ENCODE data around the gene VIL1.

The VIL1 gene

GRCh38 chr2:218428846-218429558 is 10.1 kb downstream of the VIL1 start:
- DNase-seq (ENCODE audit: low read depth, low spot score): no peak
- no peak overlapping the region for H3K27ac ChIP-seq (ENCODE audit: low read length)
- no peaks in the 10 kb centered on the region for H3K9me3 ChIP-seq (ENCODE audit: control insufficient read depth, insufficient read depth, low read length)
- H3K4me3 ChIP-seq (ENCODE audit: low read length): no peak overlapping the region
- no peaks in the 10 kb centered on the region for H3K27me3 ChIP-seq (ENCODE audit: control insufficient read depth, insufficient read depth, low read length)
- peaks cover 2% of the 10 kb centered on the region; the same call in 1 of the 2 replicates for H3K4me1 ChIP-seq (ENCODE audit: control insufficient read depth, insufficient read depth, low read length)
- no CpG with 5 or more reads among the region's 24 CpGs for WGBS (ENCODE audit: insufficient coverage, insufficient read length)
- no peaks in the 10 kb centered on the region for H3K36me3 ChIP-seq (ENCODE audit: control insufficient read depth, insufficient read depth, low read length)

GRCh38 chr2:218429911-218430692 is 11.2 kb downstream of the VIL1 start:
- H3K9me3 ChIP-seq (ENCODE audit: control insufficient read depth, insufficient read depth, low read length): no peaks in the 10 kb centered on the region
- WGBS (ENCODE audit: insufficient coverage, insufficient read length): 100% methylated on average over 2 of the region's 9 CpGs
- H3K4me3 ChIP-seq (ENCODE audit: low read length): no peak overlapping the region
- DNase-seq (ENCODE audit: low read depth, low spot score): no peak
- peaks cover 2% of the 10 kb centered on the region; the same call in 1 of the 2 replicates for H3K4me1 ChIP-seq (ENCODE audit: control insufficient read depth, insufficient read depth, low read length)
- H3K27ac ChIP-seq (ENCODE audit: low read length): no peak overlapping the region
- no peaks in the 10 kb centered on the region for H3K27me3 ChIP-seq (ENCODE audit: control insufficient read depth, insufficient read depth, low read length)
- H3K36me3 ChIP-seq (ENCODE audit: control insufficient read depth, insufficient read depth, low read length): no peaks in the 10 kb centered on the region

GRCh38 chr2:218430721-218431120 is 11.8 kb downstream of the VIL1 start:
- Histone ChIP-seq H3K27me3 (ENCODE audit: control insufficient read depth, insufficient read depth, low read length) (no peaks in the 10 kb centered on the region), H3K4me1 (ENCODE audit: control insufficient read depth, insufficient read depth, low read length) (peaks cover 2% of the 10 kb centered on the region; the same call in 1 of the 2 replicates), H3K4me3 (ENCODE audit: low read length) (no peak overlapping the region), H3K27ac (ENCODE audit: low read length) (no peak overlapping the region), H3K9me3 (ENCODE audit: control insufficient read depth, insufficient read depth, low read length) (no peaks in the 10 kb centered on the region), H3K36me3 (ENCODE audit: control insufficient read depth, insufficient read depth, low read length) (no peaks in the 10 kb centered on the region)
- WGBS (ENCODE audit: insufficient coverage, insufficient read length): no CpG with 5 or more reads among the region's 11 CpGs
- DNase-seq (ENCODE audit: low read depth, low spot score): no peak

GRCh38 chr2:218431878-218432277 is 13.0 kb downstream of the VIL1 start:
- H3K4me1 ChIP-seq (ENCODE audit: control insufficient read depth, insufficient read depth, low read length): peaks cover 2% of the 10 kb centered on the region; the same call in 1 of the 2 replicates
- no peaks in the 10 kb centered on the region for H3K36me3 ChIP-seq (ENCODE audit: control insufficient read depth, insufficient read depth, low read length)
- H3K4me3 ChIP-seq (ENCODE audit: low read length): no peak overlapping the region
- no peaks in the 10 kb centered on the region for H3K9me3 ChIP-seq (ENCODE audit: control insufficient read depth, insufficient read depth, low read length)
- WGBS (ENCODE audit: insufficient coverage, insufficient read length): no CpG with 5 or more reads among the region's 10 CpGs
- no peak for DNase-seq (ENCODE audit: low read depth, low spot score)
- H3K27ac ChIP-seq (ENCODE audit: low read length): no peak overlapping the region
- H3K27me3 ChIP-seq (ENCODE audit: control insufficient read depth, insufficient read depth, low read length): no peaks in the 10 kb centered on the region

- DNase-seq (ENCODE audit: low read depth, low spot score): no peak
- no peaks in the 10 kb centered on the region for H3K9me3 ChIP-seq (ENCODE audit: control insufficient read depth, insufficient read depth, low read length)
- H3K36me3 ChIP-seq (ENCODE audit: control insufficient read depth, insufficient read depth, low read length): no peaks in the 10 kb centered on the region
- no peak overlapping the region for H3K27ac ChIP-seq (ENCODE audit: low read length)
- H3K4me1 ChIP-seq (ENCODE audit: control insufficient read depth, insufficient read depth, low read length): peaks cover 2% of the 10 kb centered on the region; the same call in 1 of the 2 replicates
- H3K27me3 ChIP-seq (ENCODE audit: control insufficient read depth, insufficient read depth, low read length): no peaks in the 10 kb centered on the region
- WGBS (ENCODE audit: insufficient coverage, insufficient read length): no CpG with 5 or more reads among the region's 8 CpGs
- H3K4me3 ChIP-seq (ENCODE audit: low read length): no peak overlapping the region; the same call in 1 of the 2 replicates
Observed at GRCh38 chr2:218432676-218433365, 13.9 kb downstream of the VIL1 start.

GRCh38 chr2:218434456-218434855 is 15.5 kb downstream of the VIL1 start:
- no peaks in the 10 kb centered on the region for H3K9me3 ChIP-seq (ENCODE audit: control insufficient read depth, insufficient read depth, low read length)
- H3K36me3 ChIP-seq (ENCODE audit: control insufficient read depth, insufficient read depth, low read length): no peaks in the 10 kb centered on the region
- no CpG with 5 or more reads among the region's 9 CpGs for WGBS (ENCODE audit: insufficient coverage, insufficient read length)
- no peak overlapping the region for H3K4me3 ChIP-seq (ENCODE audit: low read length)
- H3K4me1 ChIP-seq (ENCODE audit: control insufficient read depth, insufficient read depth, low read length): no peaks in the 10 kb centered on the region
- no peaks in the 10 kb centered on the region for H3K27me3 ChIP-seq (ENCODE audit: control insufficient read depth, insufficient read depth, low read length)
- no peak for DNase-seq (ENCODE audit: low read depth, low spot score)
- H3K27ac ChIP-seq (ENCODE audit: low read length): no peak overlapping the region

GRCh38 chr2:218435003-218435982 is 16.4 kb downstream of the VIL1 start:
- Histone ChIP-seq H3K9me3 (ENCODE audit: control insufficient read depth, insufficient read depth, low read length) (no peaks in the 10 kb centered on the region), H3K36me3 (ENCODE audit: control insufficient read depth, insufficient read depth, low read length) (no peaks in the 10 kb centered on the region), H3K4me1 (ENCODE audit: control insufficient read depth, insufficient read depth, low read length) (no peaks in the 10 kb centered on the region), H3K4me3 (ENCODE audit: low read length) (no peak overlapping the region), H3K27me3 (ENCODE audit: control insufficient read depth, insufficient read depth, low read length) (no peaks in the 10 kb centered on the region), H3K27ac (ENCODE audit: low read length) (no peak overlapping the region)
- WGBS (ENCODE audit: insufficient coverage, insufficient read length): no CpG with 5 or more reads among the region's 11 CpGs
- DNase-seq (ENCODE audit: low read depth, low spot score): no peak

- Histone ChIP-seq H3K36me3 (ENCODE audit: control insufficient read depth, insufficient read depth, low read length) (no peaks in the 10 kb centered on the region), H3K4me3 (ENCODE audit: low read length) (no peak overlapping the region), H3K4me1 (ENCODE audit: control insufficient read depth, insufficient read depth, low read length) (no peaks in the 10 kb centered on the region), H3K27me3 (ENCODE audit: control insufficient read depth, insufficient read depth, low read length) (no peaks in the 10 kb centered on the region), H3K27ac (ENCODE audit: low read length) (no peak overlapping the region), H3K9me3 (ENCODE audit: control insufficient read depth, insufficient read depth, low read length) (no peaks in the 10 kb centered on the region)
- no CpG with 5 or more reads among the region's 5 CpGs for WGBS (ENCODE audit: insufficient coverage, insufficient read length)
- no peak for DNase-seq (ENCODE audit: low read depth, low spot score)
Observed at GRCh38 chr2:218436992-218437391, 18.1 kb downstream of the VIL1 start.

- H3K36me3 ChIP-seq (ENCODE audit: control insufficient read depth, insufficient read depth, low read length): no peaks in the 10 kb centered on the region
- no peaks in the 10 kb centered on the region for H3K9me3 ChIP-seq (ENCODE audit: control insufficient read depth, insufficient read depth, low read length)
- H3K4me3 ChIP-seq (ENCODE audit: low read length): no peak overlapping the region
- no peak overlapping the region for H3K27ac ChIP-seq (ENCODE audit: low read length)
- WGBS (ENCODE audit: insufficient coverage, insufficient read length): no CpG with 5 or more reads among the region's 1 CpG
- no peaks in the 10 kb centered on the region for H3K27me3 ChIP-seq (ENCODE audit: control insufficient read depth, insufficient read depth, low read length)
- no peak for DNase-seq (ENCODE audit: low read depth, low spot score)
- no peaks in the 10 kb centered on the region for H3K4me1 ChIP-seq (ENCODE audit: control insufficient read depth, insufficient read depth, low read length)
Observed at GRCh38 chr2:218437969-218438368, 19.0 kb downstream of the VIL1 start.

All from iPS DF 6.9 (cell line).